Left lung (tissue), 10 donors: ENCODE data around the gene PIK3C2G. TPM values are rescaled to one million over a fixed set of nuclear protein-coding genes. Genes with fewer than 3 reads are reported as not detected.
A peak's percentile ranks its signal among the peaks of the same experiment; 100 is the strongest.

Source experiments
- ATAC-seq: fragments of 200-7000 bp; cut with Tn5 transposase; one replicate; pipeline ENCODE4 v1.9.1; 2020; ENCODE audit warnings: moderate library complexity
- DNase-seq, 4 donors: peaks; one replicate each; pipeline ENCODE4 v3.0.0-alpha.2; 2013 to 2020
- H3K27ac ChIP-seq, 2 donors: fragments of 200-600 bp; sonication (generic) in 1 of 2; one replicate each; pipeline versions ENCODE4 v1.5.0 to v1.8.0; 2020 to 2021
- H3K27me3 ChIP-seq, 2 donors: fragments of 200-600 bp; sonication (generic) in 1 of 2; one replicate each; pipeline versions ENCODE4 v1.5.0 to v1.8.0; 2020 to 2021
- H3K36me3 ChIP-seq, 2 donors: fragments of 200-600 bp; sonication (generic) in 1 of 2; one replicate each; pipeline versions ENCODE4 v1.5.0 to v1.8.0; 2020 to 2021
- H3K4me1 ChIP-seq, 2 donors: fragments of 200-600 bp; one replicate each; pipeline ENCODE4 v1.8.0; 2021
- H3K4me3 ChIP-seq, 2 donors: fragments of 200-600 bp; sonication (generic) in 1 of 2; one replicate each; pipeline versions ENCODE4 v1.5.0 to v1.8.0; 2020 to 2021; ENCODE audit warnings: mild to moderate bottlenecking in 1 of 2
- H3K9me3 ChIP-seq, 2 donors: fragments of 200-600 bp; sonication (generic) in 1 of 2; one replicate each; pipeline versions ENCODE4 v1.5.0 to v1.8.0; 2020 to 2021
- CTCF ChIP-seq, 2 donors: fragments of 200-600 bp; sonication (generic) in 1 of 2; IDR thresholded peaks; one replicate each; pipeline versions ENCODE4 v1.5.0 to v1.8.0; 2021; ENCODE audit warnings: antibody characterized with exemption in 2 of 2
- intact Hi-C, 2 donors: fragments of 100-400 bp; cut with DNase I; formaldehyde crosslinking; loops; one replicate each; pipeline versions ENCODE4 v1.11.2 to v1.14.2; 2022
- polyA plus RNA-seq, 6 donors: library from polyadenylated mRNA; unstranded; fragments of 120-200 nt; gene quantifications; one replicate each; pipeline ENCODE4 v1.2.1, GENCODE V29; 2013; ENCODE audit not compliant: insufficient read length in 6 of 6
- total RNA-seq, 2 donors: library from RNA; stranded (reverse); fragmentation: NEBNext Ultra II Directional; extraction: Animal tissue kit (Norgen Biotek cat#: 25700); gene quantifications; one replicate each; pipeline ENCODE4 v1.2.1, GENCODE V29; 2021
- donor health status: DM: no; HTN: yes; CAD: no.
- donor health status: DM: no; HTN: no; CAD: no.

The PIK3C2G gene
- total and polyA plus RNA-seq, 8 donors = 0.13 to 28.1 (median 17.9) TPM

GRCh38 chr12:18482601-18483120, 221.3 kb downstream of the PIK3C2G start:
- no peak for TF ChIP-seq CTCF (IDR thresholded peaks at IDR 0.05)
- no peak for DNase-seq
- H3K4me3 ChIP-seq = no peak overlapping the region
- intact Hi-C loops = no loop called here
- H3K9me3 ChIP-seq = no peaks in the 10 kb centered on the region
- H3K27ac ChIP-seq = no peak overlapping the region
- H3K27me3 ChIP-seq = no peaks in the 10 kb centered on the region
- no peak for ATAC-seq
- H3K4me1 ChIP-seq = no peaks in the 10 kb centered on the region
- no peaks in the 10 kb centered on the region for H3K36me3 ChIP-seq

DNA sequence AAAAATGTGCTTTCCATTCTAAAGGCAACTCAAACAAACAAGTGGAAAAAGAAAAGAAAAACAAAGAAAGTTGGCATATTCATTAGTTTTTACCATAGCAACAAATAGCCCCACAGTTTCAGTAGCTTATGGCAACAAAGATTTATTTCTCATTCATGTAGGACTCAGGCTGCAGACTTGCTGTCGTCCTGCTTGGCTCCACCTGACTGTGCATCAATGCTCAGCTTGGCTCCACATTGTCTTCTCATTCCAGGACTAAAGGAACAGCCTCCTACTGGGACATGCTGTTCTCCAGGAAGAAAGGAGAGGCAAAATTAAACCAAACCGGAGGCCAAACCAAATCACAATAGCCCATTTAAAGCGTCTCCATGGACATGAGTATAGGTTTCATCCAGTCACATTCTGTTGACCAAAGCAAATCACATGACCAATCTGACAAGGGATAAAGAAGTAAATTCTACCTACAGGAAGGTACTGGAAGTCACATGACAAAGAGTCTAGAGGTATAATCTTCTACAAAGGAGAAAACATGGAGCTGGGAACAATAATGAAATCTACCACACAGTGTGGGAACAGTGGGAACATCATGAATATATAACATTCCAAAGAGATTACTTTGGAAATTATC, 222.5 kb downstream of the PIK3C2G start:
- Histone ChIP-seq H3K9me3 (no peaks in the 10 kb centered on the region), H3K27me3 (no peaks in the 10 kb centered on the region), H3K36me3 (no peaks in the 10 kb centered on the region), H3K27ac (no peak overlapping the region), H3K4me3 (no peak overlapping the region), H3K4me1 (no peaks in the 10 kb centered on the region)
- ATAC-seq = no peak
- intact Hi-C loops = no loop called here
- TF ChIP-seq CTCF (IDR thresholded peaks at IDR 0.05) = no peak
- DNase-seq = no peak

DNA sequence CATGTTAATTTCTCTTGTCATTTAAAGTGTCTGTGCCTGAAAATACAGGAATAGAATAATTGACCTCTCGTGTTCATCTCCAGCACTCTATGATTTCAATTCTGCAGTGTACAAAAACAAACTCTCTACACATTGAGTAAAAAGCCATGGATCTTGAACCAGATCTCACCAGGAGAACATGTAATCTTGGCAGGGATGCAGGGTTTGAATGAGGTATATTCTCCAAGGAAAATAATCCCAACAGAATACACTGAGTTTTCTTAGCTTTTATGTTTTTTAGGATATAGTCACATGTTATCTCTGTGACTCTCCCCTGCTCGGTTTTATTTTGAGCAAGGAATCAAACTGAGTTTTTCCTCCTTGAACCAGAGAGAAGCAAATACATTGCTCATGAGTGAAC, 224.7 kb downstream of the PIK3C2G start:
- Histone ChIP-seq H3K36me3 (no peaks in the 10 kb centered on the region), H3K27me3 (no peaks in the 10 kb centered on the region), H3K4me3 (no peak overlapping the region), H3K9me3 (no peaks in the 10 kb centered on the region), H3K27ac (no peak overlapping the region), H3K4me1 (no peaks in the 10 kb centered on the region)
- TF ChIP-seq CTCF (IDR thresholded peaks at IDR 0.05) = no peak
- ATAC-seq (no peak), DNase-seq (no peak)
- intact Hi-C loops = no loop called here

GRCh38 chr12:18487509-18487908, 226.2 kb downstream of the PIK3C2G start:
- Histone ChIP-seq H3K4me3 (no peak overlapping the region), H3K9me3 (no peaks in the 10 kb centered on the region), H3K27me3 (no peaks in the 10 kb centered on the region), H3K36me3 (no peaks in the 10 kb centered on the region), H3K4me1 (no peaks in the 10 kb centered on the region), H3K27ac (no peak overlapping the region)
- intact Hi-C loops = no loop called here
- DNase-seq = no peak
- no peak for ATAC-seq
- TF ChIP-seq CTCF (IDR thresholded peaks at IDR 0.05) = no peak

DNA sequence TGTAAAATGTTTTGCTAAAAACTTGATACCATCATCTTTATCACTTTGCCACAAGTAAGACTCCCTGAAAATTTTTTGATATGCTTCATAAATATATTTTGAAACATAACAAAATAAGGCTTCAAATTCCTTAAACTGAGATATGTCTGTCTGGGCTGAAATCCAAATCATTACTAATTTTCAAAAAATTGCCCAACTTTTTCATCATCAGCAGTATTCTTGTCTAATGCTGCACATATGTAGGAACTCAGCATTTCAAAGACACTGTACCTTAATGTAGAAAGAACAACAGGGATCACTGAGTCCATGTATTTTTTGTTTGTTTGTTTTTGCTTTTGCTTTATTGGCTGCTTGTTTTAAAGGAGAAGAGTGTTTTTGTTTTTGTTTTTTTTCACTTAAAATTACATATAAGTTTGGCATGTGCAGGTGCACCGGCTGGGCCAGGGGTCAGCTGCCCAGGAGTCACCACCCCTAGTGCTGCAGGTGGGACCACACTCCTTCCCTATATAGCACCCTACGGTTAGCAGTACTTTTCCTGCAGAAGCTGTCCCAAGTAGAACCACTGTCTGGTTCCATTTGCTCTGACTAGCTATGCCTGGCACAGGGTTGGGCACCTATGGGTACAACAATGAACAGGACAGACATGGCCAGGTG, 231.2 kb downstream of the PIK3C2G start:
- no peak for TF ChIP-seq CTCF (IDR thresholded peaks at IDR 0.05)
- H3K4me1 ChIP-seq = no peaks in the 10 kb centered on the region
- intact Hi-C loops = no loop called here
- H3K9me3 ChIP-seq = no peaks in the 10 kb centered on the region
- no peak overlapping the region for H3K27ac ChIP-seq
- no peaks in the 10 kb centered on the region for H3K27me3 ChIP-seq
- ATAC-seq = no peak
- DNase-seq = peak in 1 of 4 donors; percentile 27
- no peak overlapping the region for H3K4me3 ChIP-seq
- no peaks in the 10 kb centered on the region for H3K36me3 ChIP-seq
